ENCODE results near the gene MAP1LC3C.

Gene MAP1LC3C

GRCh38 chr1:241999026-241999425 is at the start of gene MAP1LC3C:
Gene MAP1LC3C, minus strand, starts transcription at chr1:241999098. Its CDS starts 90 bp downstream, at chr1:241999008.
- no peak for DNase-seq (ENCODE audit: low read depth)

GRCh38 chr1:242043165-242043564 is 44.3 kb upstream of the MAP1LC3C start:
- DNase-seq (ENCODE audit: low read depth) = no peak

- DNase-seq (ENCODE audit: low read depth) = no peak
These were observed 35.5 kb upstream of the MAP1LC3C start for GRCh38 chr1:242034392-242034791.

GRCh38 chr1:242033447-242033846 is 34.5 kb upstream of the MAP1LC3C start:
- DNase-seq (ENCODE audit: low read depth) = no peak

- no peak for DNase-seq (ENCODE audit: low read depth)
These were observed 31.2 kb upstream of the MAP1LC3C start for GRCh38 chr1:242030071-242030470.

- DNase-seq (ENCODE audit: low read depth) = no peak
These were observed 26.8 kb upstream of the MAP1LC3C start for GRCh38 chr1:242025681-242026080.

- no peak for DNase-seq (ENCODE audit: low read depth)
These were observed 24.9 kb upstream of the MAP1LC3C start for GRCh38 chr1:242023805-242024204.

GRCh38 chr1:242019018-242019417 is 20.1 kb upstream of the MAP1LC3C start:
- no peak for DNase-seq (ENCODE audit: low read depth)

- DNase-seq (ENCODE audit: low read depth) = peak; percentile 6
These were observed 18.8 kb upstream of the MAP1LC3C start for GRCh38 chr1:242017580-242018233.

- no peak for DNase-seq (ENCODE audit: low read depth)
These were observed 17.6 kb upstream of the MAP1LC3C start for GRCh38 chr1:242016479-242016878.

- DNase-seq (ENCODE audit: low read depth) = no peak
These were observed 13.2 kb upstream of the MAP1LC3C start for GRCh38 chr1:242011894-242012660.

GRCh38 chr1:242008826-242009495 is 10.1 kb upstream of the MAP1LC3C start:
- DNase-seq (ENCODE audit: low read depth) = no peak

- no peak for DNase-seq (ENCODE audit: low read depth)
These were observed 8.1 kb upstream of the MAP1LC3C start for GRCh38 chr1:242006976-242007375.

- no peak for DNase-seq (ENCODE audit: low read depth)
These were observed 7.1 kb upstream of the MAP1LC3C start for GRCh38 chr1:242005866-242006535.

GRCh38 chr1:242004751-242005495 is 6.0 kb upstream of the MAP1LC3C start:
- DNase-seq (ENCODE audit: low read depth) = no peak

- no peak for DNase-seq (ENCODE audit: low read depth)
These were observed 3.6 kb upstream of the MAP1LC3C start for GRCh38 chr1:242002510-242002909.

GRCh38 chr1:242002072-242002471 is 3.2 kb upstream of the MAP1LC3C start:
- no peak for DNase-seq (ENCODE audit: low read depth)

GRCh38 chr1:242000434-242000833 is 1.5 kb upstream of the MAP1LC3C start:
- no peak for DNase-seq (ENCODE audit: low read depth)

GRCh38 chr1:241998412-241998921 is 431 bp downstream of the MAP1LC3C start:
- peak; percentile 26 for DNase-seq (ENCODE audit: low read depth)

GRCh38 chr1:241997401-241997998 is 1.4 kb downstream of the MAP1LC3C start:
- no peak for DNase-seq (ENCODE audit: low read depth)

GRCh38 chr1:241994171-241994570 is 4.7 kb downstream of the MAP1LC3C start:
- DNase-seq (ENCODE audit: low read depth) = no peak
